Activated T-cell treated with anti-CD3 and anti-CD28 coated beads, Interleukin-2, amount 50 U/mL, for 4 hours (primary cell): ENCODE results near the gene SMCHD1. TPM values are rescaled to one million over a fixed set of nuclear protein-coding genes. Genes with fewer than 3 reads are reported as not detected.

Experiments used
- ATAC-seq, 2 donors: fragments of 200-7000 bp; cut with Tn5 transposase; one replicate each; pipeline ENCODE4 v1.10.0; 2021
- DNase-seq: peaks from one replicate; pipeline ENCODE4 v3.0.0-alpha.2; 2020
- H3K27me3 Mint-ChIP-seq: one replicate; pipeline ENCODE4 v1.8.0; 2021; ENCODE audit warnings: low read depth, mixed read lengths
- H3K36me3 Mint-ChIP-seq: one replicate; pipeline ENCODE4 v1.8.0; 2022; ENCODE audit warnings: mixed read lengths; ENCODE audit not compliant: insufficient read depth
- H3K4me1 Mint-ChIP-seq: one replicate; pipeline ENCODE4 v1.8.0; 2021; ENCODE audit warnings: low read depth, mixed read lengths
- H3K4me3 Mint-ChIP-seq: one replicate; pipeline ENCODE4 v1.8.0; 2021; ENCODE audit warnings: mild to moderate bottlenecking, moderate library complexity, mixed read lengths
- H3K9me3 Mint-ChIP-seq: one replicate; pipeline ENCODE4 v1.8.0; 2021; ENCODE audit warnings: mixed read lengths
- total RNA-seq, 3 donors: library from RNA; stranded (reverse); gene quantifications; one replicate each; pipeline ENCODE4 v1.2.1, GENCODE V29; 2021

SMCHD1 gene
- total RNA-seq, 3 donors from 2014 or later, result 60.4 to 63.5 (median 60.7) TPM

GRCh38 chr18:2680216-2680792 lies 24.8 kb downstream of the SMCHD1 start:
- peaks cover 59% of the 10 kb centered on the region for H3K4me1 Mint-ChIP-seq
- H3K4me3 Mint-ChIP-seq, result no peak overlapping the region
- no peaks in the 10 kb centered on the region for H3K27me3 Mint-ChIP-seq
- H3K36me3 Mint-ChIP-seq, result peaks cover 50% of the 10 kb centered on the region
- H3K9me3 Mint-ChIP-seq, result no peaks in the 10 kb centered on the region
- ATAC-seq (no peak), DNase-seq (no peak)

DNA sequence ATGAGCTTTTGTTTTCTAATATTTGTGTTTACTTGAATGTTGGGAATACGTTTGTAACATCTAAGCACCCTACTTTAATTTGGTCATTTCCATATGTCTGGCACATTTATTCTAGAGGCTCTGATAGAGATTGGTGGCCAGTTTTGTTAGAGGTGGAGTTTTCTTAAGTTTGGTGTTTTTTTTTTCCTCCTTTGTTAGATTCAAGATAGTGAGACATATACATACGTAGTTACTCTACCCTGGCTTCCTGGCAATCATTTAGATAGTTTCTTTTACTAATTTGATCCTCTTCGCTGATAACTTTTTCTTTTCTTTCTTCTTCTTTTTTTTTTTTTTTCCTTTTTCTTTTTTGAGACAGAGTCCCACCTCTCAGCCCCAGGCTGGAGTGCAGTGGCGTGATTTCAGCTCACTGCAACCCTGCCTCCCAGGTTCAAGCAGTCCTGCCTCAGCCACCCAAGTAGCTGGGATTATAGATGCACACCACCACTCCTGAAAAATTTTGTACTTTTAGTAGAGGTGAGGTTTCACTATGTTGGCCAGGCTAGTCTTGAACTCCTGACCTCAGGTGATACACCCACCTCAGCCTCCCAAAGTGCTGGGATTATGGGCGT lies 26.6 kb downstream of the SMCHD1 start:
- no peak overlapping the region for H3K4me3 Mint-ChIP-seq

DNA sequence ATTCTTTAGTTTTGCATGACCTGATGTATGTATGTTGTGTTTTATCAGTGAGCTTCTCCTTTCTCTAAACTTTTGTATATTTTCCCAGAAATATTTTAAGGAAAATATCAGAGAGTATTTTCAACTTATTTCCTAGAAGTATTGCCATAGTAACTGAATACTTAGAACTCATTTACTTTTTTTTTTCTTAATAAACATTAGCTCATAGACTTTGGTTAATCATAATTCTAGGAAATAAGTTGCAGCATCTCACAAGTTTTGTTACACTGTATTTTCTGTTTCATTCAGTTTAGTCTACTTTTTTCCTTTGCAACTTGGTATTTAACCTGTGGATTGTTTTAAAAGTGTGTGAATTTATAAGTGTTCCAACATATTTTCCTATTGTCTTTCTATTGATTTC lies 27.5 kb downstream of the SMCHD1 start:
- peak overlapping the region; percentile 41 for H3K4me3 Mint-ChIP-seq
- peaks cover 71% of the 10 kb centered on the region for H3K4me1 Mint-ChIP-seq
- DNase-seq (no peak), ATAC-seq (peak in 1 of 2 donors; percentile 25)
- H3K36me3 Mint-ChIP-seq, result peaks cover 57% of the 10 kb centered on the region
- H3K27me3 Mint-ChIP-seq, result no peaks in the 10 kb centered on the region
- H3K9me3 Mint-ChIP-seq, result peaks cover 12% of the 10 kb centered on the region

More for the DNA sequence above, 26.6 kb downstream of the SMCHD1 start:
- no peak for DNase-seq
- Mint-ChIP-seq H3K9me3 (peaks cover 12% of the 10 kb centered on the region), H3K36me3 (peaks cover 51% of the 10 kb centered on the region), H3K4me1 (peaks cover 62% of the 10 kb centered on the region), H3K27me3 (no peaks in the 10 kb centered on the region)
- ATAC-seq, result peak; percentile 37 to 57

- H3K36me3 Mint-ChIP-seq, result peaks cover 56% of the 10 kb centered on the region
- DNase-seq (no peak), ATAC-seq (no peak)
- no peaks in the 10 kb centered on the region for H3K27me3 Mint-ChIP-seq
- H3K4me3 Mint-ChIP-seq, result no peak overlapping the region
- H3K9me3 Mint-ChIP-seq, result peaks cover 12% of the 10 kb centered on the region
- H3K4me1 Mint-ChIP-seq, result peaks cover 67% of the 10 kb centered on the region
These were observed 30.9 kb downstream of the SMCHD1 start for GRCh38 chr18:2686349-2686968.

- Mint-ChIP-seq H3K27me3 (no peaks in the 10 kb centered on the region), H3K4me3 (peak overlapping the region; percentile 3), H3K36me3 (peaks cover 64% of the 10 kb centered on the region), H3K4me1 (peaks cover 63% of the 10 kb centered on the region), H3K9me3 (peaks cover 12% of the 10 kb centered on the region)
- ATAC-seq, result no peak
- DNase-seq, result no peak
These were observed 32.0 kb downstream of the SMCHD1 start for GRCh38 chr18:2687390-2688001.

DNA sequence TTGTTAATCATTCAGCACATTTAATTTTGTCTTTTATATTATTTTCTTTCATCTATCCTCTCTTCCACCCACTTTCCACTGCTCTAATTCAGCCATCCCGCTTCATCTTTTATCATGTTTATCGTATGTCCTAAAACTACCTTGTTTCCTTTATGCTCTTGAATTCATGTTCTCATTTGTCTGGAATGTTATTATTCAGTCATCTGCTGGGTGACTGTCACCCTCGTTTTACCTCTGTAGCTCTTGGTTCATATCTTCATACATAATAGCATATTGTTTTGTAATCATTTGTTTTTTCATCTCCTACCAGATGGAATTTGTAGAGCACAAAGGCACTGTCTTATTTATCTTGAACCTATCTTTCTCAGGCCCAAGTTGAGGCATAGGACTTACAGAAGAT lies 37.0 kb downstream of the SMCHD1 start:
- ATAC-seq (no peak), DNase-seq (no peak)
- Mint-ChIP-seq H3K27me3 (no peaks in the 10 kb centered on the region), H3K4me3 (no peak overlapping the region), H3K9me3 (no peaks in the 10 kb centered on the region), H3K36me3 (peaks cover 51% of the 10 kb centered on the region), H3K4me1 (peaks cover 33% of the 10 kb centered on the region)

- peaks cover 47% of the 10 kb centered on the region for H3K36me3 Mint-ChIP-seq
These were observed 41.7 kb downstream of the SMCHD1 start for GRCh38 chr18:2697184-2697583.

DNA sequence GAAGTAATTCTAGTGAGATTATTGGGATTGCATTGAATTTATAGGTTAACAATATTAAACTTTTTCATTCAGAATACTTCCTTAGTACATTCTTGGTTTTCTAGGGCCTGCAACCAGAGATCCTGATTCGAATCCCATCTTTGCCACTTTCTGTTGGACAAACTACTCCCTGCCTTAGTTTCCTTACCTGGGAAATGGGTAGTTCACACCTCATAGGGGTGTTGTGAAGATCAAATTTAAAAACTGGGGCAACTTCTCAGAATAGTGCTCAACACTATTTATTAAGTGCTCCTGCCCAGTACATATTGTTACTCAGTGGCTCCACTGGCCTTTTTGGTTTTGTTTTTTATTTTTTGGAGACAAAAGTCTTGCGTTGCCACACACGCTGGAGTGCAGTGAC lies 43.5 kb downstream of the SMCHD1 start:
- Mint-ChIP-seq H3K36me3 (peaks cover 46% of the 10 kb centered on the region), H3K4me1 (peaks cover 9% of the 10 kb centered on the region), H3K4me3 (no peak overlapping the region), H3K9me3 (no peaks in the 10 kb centered on the region), H3K27me3 (no peaks in the 10 kb centered on the region)
- DNase-seq, result no peak
- ATAC-seq, result no peak

More at GRCh38 chr18:2697184-2697583, 41.7 kb downstream of the SMCHD1 start:
- peaks cover 11% of the 10 kb centered on the region for H3K4me1 Mint-ChIP-seq
- ATAC-seq, result no peak
- no peaks in the 10 kb centered on the region for H3K27me3 Mint-ChIP-seq
- H3K4me3 Mint-ChIP-seq, result no peak overlapping the region
- no peaks in the 10 kb centered on the region for H3K9me3 Mint-ChIP-seq
- DNase-seq, result no peak

DNA sequence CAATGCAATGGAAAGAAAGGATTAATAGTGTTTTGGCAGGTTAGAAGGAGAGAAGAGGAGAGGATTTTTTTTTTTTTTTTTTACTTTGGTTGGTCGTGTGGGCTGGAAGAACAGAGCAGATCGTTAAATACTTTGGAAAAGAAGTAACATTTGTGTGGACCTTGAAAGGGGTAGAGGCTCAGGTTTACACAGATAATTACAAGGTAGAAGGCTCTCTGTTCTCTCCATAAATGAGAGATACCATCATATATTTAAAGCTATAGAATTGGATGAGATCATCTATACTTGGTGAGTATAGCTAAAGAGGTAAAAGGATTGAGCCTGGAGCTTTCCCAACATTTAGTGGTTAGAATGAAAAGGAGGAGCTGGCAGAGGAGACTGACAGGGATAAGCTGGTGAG lies 49.0 kb downstream of the SMCHD1 start:
- Mint-ChIP-seq H3K27me3 (no peaks in the 10 kb centered on the region), H3K9me3 (no peaks in the 10 kb centered on the region), H3K36me3 (peaks cover 41% of the 10 kb centered on the region), H3K4me1 (peaks cover 19% of the 10 kb centered on the region), H3K4me3 (no peak overlapping the region)
- DNase-seq (no peak), ATAC-seq (no peak)

GRCh38 chr18:2706903-2707302 lies 51.4 kb downstream of the SMCHD1 start:
- no peak overlapping the region for H3K4me3 Mint-ChIP-seq
- no peaks in the 10 kb centered on the region for H3K9me3 Mint-ChIP-seq
- no peak for ATAC-seq
- peaks cover 47% of the 10 kb centered on the region for H3K36me3 Mint-ChIP-seq
- H3K27me3 Mint-ChIP-seq, result no peaks in the 10 kb centered on the region
- H3K4me1 Mint-ChIP-seq, result peaks cover 26% of the 10 kb centered on the region
- no peak for DNase-seq

GRCh38 chr18:2707551-2708168 lies 52.1 kb downstream of the SMCHD1 start:
- no peaks in the 10 kb centered on the region for H3K27me3 Mint-ChIP-seq
- H3K36me3 Mint-ChIP-seq, result peaks cover 52% of the 10 kb centered on the region
- no peak overlapping the region for H3K4me3 Mint-ChIP-seq
- ATAC-seq (no peak), DNase-seq (no peak)
- peaks cover 28% of the 10 kb centered on the region for H3K4me1 Mint-ChIP-seq
- H3K9me3 Mint-ChIP-seq, result no peaks in the 10 kb centered on the region

- H3K9me3 Mint-ChIP-seq, result no peaks in the 10 kb centered on the region
- H3K4me3 Mint-ChIP-seq, result no peak overlapping the region
- H3K4me1 Mint-ChIP-seq, result peaks cover 34% of the 10 kb centered on the region
- no peak for ATAC-seq
- H3K36me3 Mint-ChIP-seq, result peaks cover 50% of the 10 kb centered on the region
- H3K27me3 Mint-ChIP-seq, result no peaks in the 10 kb centered on the region
- no peak for DNase-seq
These were observed 53.8 kb downstream of the SMCHD1 start for GRCh38 chr18:2709316-2709715.

- Mint-ChIP-seq H3K4me1 (peaks cover 39% of the 10 kb centered on the region), H3K4me3 (no peak overlapping the region), H3K9me3 (no peaks in the 10 kb centered on the region), H3K36me3 (peaks cover 54% of the 10 kb centered on the region), H3K27me3 (no peaks in the 10 kb centered on the region)
- DNase-seq, result no peak
- ATAC-seq, result peak; percentile 46 to 59
These were observed 58.6 kb downstream of the SMCHD1 start for GRCh38 chr18:2714140-2714539.

DNA sequence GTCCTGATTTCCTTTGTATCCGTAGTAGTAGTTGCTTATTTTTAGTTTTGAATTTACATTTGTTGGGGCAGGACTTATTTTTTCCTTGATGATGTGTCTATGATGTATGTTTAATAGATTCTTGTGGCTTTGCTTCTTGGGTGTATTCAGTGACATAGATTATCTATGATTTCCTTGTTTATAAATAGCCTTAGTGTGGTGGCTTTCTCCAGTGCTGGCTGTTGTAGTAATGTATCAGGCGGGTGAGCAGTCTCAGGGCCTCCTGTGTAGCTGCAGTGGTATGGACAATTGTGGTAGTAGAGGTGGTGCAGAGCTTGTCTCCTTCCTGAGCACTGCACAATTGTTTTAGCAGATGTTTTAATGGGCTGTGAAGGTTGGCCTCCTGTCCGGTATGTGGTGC lies 60.5 kb downstream of the SMCHD1 start:
- peaks cover 49% of the 10 kb centered on the region for H3K36me3 Mint-ChIP-seq
- H3K9me3 Mint-ChIP-seq, result no peaks in the 10 kb centered on the region
- DNase-seq, result no peak
- no peaks in the 10 kb centered on the region for H3K27me3 Mint-ChIP-seq
- H3K4me3 Mint-ChIP-seq, result no peak overlapping the region
- H3K4me1 Mint-ChIP-seq, result peaks cover 37% of the 10 kb centered on the region
- ATAC-seq, result no peak
